Activated CD8-positive, alpha-beta memory T cell treated with anti-CD3 and anti-CD28 coated beads for 4 hours (primary cell): ENCODE measurements around the gene COX7A2L.
"Not testable (repeated sequence)": the region's sequence is repeated elsewhere in the genome, so short reads cannot be mapped to it uniquely, and the experiment has no call there.

Experiments used
- DNase-seq, 2 donors: peaks; one replicate each; pipeline ENCODE4 v3.0.0-alpha.2; 2020; ENCODE audit warnings: low read depth in 2 of 2

Gene COX7A2L

DNA sequence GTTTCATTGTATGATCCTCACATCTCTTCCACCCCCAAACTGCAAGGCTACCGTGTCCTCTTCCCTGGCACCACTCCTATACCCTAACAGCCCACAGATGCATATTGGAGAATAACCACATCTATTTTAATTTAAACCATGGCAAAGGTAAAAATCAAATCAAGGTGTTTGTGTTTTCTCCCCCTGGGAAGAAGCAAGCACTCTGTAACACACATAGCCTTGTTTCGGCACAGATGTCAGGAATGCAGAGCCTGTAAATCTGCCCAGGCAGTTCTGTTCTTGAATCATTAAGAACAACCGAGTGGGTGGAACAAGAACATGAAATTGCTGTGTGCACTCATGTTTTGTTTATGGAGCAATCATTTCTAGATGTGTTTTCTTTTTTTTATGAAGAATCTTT, 6.8 kb upstream of the COX7A2L start:
- no peak for DNase-seq

DNA sequence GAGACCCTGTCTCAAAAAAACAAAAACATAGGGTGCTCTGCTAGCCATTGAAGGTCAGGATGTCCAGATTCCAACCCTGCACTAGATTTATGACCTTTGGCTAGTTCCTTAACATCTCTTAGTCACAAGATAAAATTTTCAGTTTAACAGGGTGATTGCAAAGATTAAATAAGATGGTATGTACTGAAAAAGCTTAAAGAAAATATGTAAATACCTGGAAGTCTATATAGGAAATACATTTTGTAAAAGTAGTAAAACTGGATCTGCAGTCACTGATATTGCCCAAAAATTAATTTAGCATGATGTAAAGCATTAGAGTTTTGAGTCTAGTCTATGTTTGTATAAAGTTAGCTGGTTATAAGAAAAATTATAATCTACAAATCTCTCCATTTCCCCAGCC, 5.4 kb upstream of the COX7A2L start:
- DNase-seq, result no peak

DNA sequence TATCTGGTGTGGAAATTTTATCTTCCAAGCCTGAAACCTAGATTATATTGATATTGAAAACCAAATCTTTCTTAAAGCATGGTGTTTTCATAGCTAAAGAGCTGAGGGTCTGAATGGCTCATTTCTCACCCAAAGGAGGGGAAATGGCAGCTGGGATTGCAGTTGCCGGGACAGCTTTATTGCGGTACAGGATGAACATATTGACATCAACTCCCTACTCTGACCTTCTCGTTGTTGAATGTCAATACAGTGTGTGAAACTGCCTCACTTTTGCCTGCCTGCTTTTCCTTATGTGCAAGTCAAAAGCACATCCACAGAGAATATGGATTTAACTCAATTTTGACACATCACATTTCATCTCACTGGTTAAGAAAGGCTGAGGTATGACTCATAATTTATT, 3.6 kb upstream of the COX7A2L start:
- DNase-seq, result no peak

DNA sequence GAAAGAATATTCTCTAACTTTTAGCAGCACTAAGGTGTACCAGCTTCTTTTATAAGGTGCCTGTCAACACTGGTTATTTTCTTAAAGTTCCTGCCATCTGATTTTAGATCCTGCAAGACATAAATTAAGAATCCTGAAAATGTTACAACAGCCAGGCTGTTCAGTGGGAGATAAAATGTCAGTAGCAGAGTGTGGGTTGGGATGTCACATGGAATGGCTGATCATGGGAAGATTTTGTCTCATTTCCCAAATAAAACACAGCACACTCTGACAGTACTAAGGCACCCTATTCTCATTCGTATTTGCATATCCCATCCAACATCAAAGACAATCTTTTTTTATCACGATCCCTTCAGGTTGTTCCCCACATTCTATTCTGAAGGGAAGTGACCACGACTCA, 2.4 kb upstream of the COX7A2L start:
- no peak for DNase-seq

DNA sequence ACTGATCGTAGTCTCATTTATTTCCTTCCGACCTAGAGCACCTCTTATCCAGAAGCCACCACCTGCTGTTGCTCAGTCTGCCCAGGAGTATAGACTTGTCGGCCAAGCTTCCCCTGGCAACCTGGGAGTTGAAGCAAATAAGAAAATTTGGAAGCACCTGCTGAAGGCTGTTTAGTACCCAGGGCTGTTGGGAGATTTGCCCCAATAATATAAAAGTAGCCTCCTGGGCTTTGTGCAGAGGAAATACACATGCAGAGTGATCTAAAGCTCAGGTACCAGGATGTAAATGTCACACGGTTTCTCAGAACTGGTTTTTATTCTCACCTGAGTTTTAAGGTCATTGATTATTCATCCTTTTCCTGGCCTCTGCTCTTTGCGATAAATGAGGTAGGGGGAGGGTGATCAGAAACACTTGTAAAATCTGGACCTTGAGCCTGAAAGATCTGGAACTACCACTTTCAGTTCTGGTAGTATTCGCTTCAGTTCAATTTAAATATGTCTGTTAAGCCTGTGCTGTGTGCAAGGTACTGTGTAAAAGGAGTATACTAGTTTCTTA, 789 bp upstream of the COX7A2L start:
- no peak for DNase-seq

DNA sequence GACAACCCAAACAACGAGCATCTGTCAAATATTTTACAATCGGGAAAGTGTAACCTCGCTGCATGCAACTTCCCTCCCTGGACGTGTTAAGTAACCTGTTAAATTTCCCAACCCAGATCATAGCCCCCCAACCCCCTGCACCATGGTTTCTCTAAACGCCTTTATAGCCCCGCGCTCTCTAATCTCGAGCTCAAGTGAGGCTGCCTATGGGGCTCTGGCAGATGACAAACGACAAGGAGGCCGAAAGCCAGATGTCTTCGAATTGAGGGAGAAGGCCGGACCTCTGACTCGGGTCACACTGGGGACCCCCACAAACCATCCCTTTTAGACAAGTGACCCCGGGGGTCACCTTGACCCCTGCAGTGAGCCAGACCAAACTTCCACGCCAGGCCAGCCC, 526 bp downstream of the COX7A2L start:
- no peak for DNase-seq

DNA sequence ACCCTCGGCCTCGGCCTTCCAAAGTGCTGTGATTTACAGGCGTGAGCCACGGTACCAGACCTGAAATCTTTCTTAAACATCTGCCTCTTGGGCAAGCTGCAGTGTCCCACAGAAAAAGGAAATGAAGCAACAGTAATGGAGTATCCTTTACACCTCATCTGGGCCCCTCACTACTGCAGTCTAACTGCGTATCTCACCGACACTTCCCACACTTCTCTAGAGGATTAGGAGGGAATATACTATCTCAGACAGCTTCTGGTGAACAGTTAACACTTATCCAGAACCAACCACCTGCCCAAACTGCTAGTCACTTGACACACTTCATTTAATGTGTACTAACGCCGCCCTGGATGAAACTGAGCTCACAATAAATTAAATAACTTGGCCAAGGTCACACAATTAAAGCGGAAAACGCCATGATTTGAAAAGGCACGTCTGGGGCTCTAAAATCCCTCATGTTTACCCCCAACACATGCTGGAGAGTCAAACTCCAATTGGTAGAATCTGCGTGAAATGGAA, 993 bp downstream of the COX7A2L start:
- DNase-seq, result no peak

DNA sequence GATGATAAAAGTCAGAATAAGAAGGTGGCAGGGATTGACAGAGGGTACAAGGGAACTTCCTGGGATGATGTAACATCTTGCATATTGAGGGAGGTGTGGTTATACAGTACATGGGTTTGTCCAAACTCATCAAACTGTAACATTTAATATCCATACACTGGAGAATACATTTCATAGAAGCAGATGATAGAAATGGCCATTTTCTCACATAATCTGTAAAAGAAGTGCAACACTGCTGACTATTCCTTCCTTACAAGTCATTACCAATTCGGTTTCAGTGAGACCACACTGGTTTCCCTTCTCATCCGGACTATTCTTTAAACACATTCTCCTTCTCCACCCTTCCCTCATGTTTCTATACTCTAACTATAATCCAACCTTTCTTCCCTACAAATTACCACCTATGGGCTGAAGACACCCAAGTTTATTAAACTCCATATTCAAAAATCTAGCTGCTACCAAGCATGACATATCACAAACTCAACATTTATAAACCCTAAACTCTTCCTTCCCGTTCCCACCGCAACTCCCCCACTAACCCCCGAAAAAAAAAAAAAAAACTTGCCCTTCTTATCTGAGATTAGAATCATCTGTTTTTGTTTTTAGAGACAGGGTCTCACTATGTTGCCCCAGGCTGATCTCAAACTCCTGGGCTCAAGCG, 1.6 kb downstream of the COX7A2L start:
- no peak for DNase-seq

DNA sequence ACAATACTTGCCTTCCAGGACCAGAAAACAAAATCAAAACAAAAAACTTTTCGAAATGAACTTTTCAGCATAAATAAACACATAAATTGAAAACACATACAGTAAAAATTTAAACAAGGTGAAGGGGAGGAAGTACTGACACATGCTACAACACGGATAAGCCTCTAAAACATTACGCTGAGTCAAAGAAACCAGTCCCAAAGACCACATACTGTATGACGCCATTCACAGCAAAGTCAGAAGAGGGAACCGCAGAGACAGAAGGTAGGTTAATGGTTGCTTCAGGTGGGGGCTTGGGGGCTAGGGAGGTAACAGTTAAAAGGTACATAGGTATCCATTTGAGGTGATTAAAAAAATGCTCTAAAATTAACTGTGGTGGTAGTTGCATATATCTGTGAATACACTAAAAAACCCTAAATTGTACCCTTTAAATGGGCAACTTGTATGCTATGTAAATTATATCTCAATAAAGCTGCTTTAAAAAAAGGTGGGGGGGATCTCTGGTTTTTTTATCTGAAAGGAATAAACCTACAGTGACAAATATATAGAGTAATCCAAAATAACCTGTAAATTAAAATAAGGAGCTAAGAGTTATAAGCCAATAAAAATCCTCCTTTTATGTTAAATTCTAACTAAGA, 7.1 kb downstream of the COX7A2L start:
- DNase-seq, result no peak

DNA sequence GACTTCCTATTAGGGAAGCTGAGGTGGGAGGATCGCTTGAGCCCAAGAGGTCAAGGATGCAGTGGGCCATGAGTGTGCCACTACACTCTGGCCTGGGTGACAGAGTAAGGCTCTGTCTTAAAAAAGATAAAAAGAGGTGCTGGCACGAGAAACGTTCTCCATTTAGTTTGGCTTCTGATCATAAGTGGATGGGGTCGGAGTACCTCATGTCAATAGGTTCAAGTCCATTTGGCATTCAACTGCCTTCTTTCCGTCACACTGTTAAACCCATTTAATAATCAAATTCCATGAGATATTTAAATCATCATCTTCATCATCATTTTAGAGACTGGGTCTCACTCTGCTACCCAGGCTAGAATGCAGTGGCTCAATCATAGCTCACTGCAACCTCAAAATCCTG, 9.2 kb downstream of the COX7A2L start:
- no peak for DNase-seq

DNA sequence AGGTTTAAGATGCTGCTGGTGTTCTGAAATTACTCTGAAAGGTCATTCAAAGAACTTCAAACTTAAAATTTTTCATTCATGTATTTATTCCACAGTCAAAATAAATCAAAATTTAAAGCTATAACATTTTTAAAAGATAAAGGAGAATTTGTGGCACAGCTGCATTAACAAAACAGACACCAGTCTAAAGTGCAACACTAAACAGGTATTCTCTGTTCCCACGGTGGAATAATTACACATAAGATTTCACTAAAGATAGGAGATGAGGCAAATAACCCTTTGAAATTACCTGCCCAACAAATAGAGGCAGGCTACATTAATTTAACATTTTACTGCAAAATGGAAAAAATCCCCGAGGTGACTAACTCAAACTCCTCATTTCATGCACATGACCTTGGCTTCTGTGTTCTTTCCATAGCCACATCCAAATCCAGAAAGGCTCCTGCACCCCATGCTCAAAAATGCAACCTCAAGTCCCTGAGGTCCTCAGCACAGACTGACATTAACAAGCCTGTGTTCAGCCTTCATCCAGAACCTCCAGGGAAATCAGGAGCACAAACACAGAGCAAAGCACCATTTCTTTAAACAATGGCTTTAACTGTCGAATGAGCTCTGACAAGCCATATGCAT, 10.5 kb downstream of the COX7A2L start:
- no peak for DNase-seq

DNA sequence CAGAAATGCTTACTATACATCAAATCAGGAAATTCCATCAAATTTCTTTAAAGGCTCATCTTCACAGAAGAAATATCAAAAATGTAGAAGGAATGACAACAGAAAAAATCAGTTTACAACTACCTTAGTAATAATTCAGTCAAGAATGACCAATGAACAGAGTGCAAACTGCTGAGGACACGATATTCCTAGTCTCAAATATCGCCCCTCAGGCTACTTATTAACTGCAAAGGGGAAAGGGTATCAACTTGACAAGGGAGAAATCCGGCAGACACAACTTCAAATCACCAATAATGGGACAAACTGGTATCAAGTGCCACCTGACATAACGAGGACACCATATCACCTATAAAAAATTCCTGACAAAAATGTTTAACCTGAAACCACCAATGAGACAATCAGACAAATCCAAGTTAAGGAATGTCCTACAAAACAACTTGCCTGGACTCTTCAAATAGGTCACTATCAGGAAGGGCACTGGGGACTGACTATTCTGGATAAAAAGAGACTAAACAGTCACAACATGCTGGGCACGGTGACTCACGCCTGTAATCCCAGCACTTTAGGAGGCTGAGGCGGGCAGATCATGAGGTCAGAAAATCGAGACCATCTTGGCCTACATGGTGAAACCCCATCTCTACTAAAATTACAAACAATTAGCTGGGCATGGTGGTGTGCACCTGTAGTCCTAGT, 12.8 kb downstream of the COX7A2L start:
- no peak for DNase-seq

DNA sequence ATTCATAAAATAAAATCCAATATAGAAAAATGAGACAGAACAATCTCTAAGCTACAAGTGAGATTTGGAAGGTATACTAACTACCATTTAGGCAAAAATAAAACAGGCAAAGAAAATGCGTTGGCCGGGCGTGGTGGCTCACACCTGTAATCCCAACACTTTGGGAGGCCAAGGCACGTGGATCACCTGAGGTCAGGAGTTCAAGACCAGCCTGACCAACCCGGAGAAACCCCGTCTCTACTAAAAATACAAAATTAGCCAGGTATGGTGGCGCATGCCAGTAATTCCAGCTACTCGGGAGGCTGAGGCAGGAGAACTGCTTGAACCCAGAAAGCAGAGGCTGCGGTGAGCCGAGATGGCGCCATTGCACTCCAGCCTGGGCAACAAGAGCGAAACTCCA, 13.5 kb downstream of the COX7A2L start:
- not testable (repeated sequence) for DNase-seq

DNA sequence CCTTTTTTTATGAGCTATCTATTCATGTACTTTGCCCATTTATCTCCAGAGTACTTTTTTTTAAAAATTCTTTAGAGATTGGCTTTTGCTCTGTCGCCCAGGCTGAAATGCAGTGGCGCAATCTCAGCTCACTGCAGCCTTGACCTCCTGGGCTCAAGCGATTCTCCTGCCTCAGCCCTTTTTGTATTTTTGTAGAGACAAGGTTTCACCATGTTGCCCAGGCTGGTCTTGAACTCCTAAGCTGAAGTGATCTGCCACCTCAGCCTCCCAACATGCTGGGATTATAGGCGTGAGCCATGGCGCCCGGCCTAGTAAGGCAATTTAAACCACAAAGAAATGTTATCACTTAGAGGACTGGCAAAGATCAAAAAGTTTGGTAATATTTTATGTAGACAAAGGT, 14.2 kb downstream of the COX7A2L start:
- DNase-seq, result not testable (repeated sequence)

DNA sequence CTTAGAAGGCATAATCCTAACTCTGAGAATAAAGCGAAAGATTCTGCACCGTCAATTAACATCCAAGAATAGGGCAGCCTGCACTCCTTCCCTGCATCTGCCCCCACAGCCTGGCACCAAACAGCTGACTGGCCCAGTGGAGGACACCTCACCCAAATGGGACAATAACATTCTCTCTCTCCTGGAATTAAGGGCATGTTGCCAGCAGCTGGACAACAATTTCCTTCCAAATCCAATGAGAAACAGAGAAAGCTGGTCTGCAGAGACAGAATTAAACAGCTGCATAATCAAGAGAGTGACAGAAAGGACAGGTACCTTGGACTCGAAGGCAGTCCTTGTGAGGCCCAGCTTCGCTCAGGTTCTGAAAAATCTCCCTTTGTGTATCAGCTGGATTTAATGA, 15.0 kb downstream of the COX7A2L start:
- DNase-seq, result no peak

DNA sequence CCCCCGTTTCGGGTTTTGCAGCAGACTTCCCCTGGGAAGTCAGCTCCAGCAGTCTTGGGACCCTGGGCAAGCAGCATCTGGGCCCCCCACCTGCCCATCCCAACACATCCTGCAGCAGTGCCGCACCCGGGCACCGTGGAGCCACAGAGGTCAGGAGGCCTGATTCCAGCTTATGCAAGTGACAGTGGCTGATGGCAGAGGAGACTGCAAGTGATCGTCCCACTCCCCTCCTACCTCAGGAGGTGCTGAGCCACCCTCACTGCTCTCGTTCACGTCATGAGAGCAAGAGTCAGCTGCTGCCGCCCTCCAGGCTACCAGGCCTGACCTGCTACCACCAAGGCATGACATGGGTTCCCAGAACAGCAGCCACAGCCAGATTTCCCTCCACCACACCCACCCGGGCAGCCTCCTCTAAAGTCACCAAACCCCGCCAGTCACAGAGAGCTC, 18.2 kb downstream of the COX7A2L start:
- DNase-seq, result no peak

DNA sequence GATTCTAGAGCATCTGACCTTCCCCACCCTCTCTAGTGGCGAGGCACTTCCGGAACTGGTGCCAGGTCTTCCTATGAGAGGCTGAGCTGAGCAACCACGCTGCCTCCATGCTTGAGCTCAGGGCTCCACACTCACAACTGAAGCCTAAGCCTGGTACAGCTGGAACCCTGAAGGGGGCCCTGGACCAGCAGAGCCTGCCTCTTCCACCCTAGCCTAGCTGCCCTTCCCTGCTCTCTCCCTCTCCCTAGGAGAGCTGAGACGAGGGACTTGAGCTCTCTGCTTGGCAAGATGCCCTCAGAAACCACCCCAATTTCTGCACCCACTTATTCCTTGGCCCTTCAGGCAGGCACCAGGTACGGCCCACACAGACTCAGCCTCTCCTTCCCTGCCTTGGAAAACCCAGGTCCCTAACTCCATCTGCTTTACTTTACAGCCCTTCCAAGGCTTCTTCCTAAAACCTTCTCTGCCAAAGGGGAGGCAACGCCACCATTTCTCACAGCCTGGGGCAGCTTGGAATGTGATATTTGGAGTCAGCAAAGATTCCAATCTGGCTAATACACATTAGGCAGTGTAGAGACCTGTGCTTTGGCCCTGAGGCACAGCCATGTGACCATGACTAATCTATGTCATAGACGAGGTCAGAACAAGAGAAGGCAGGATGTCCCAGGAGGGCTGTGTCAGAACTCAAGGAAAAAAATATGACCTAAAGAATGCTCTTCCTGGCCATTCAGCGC, 18.8 kb downstream of the COX7A2L start:
- DNase-seq, result no peak

DNA sequence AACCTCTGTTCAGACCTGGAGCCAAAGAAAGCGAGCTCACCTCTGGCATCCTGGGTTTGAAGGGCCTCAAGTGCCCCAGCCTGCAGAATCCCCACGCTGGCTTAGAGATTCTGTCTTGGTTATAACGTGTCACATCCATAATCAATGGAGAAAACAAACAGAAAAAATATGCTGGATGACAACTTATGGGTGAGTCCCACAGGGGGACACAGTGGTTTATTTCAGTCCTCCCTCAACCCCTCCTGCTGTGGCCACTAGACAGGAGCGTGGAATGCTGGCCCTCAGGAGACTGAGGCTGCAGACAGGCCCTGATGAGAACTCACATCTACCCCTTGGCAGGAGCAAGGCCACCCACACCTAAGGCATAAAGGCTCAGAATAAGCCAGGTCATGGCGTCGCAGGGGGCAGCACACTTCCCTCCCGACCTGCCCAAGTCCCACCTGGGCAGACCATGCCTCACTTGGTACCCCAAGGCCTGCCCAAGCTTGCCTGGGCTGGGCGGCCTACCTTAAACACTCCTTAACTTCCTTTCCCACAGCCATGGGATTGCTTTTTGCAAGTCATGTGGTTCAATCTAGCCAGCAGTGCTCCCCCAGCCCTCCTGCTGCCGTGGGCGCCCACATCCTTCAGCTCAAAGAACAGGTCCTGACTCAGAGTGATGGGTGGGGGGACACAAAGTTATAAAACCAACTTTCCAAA, 19.9 kb downstream of the COX7A2L start:
- DNase-seq, result no peak

DNA sequence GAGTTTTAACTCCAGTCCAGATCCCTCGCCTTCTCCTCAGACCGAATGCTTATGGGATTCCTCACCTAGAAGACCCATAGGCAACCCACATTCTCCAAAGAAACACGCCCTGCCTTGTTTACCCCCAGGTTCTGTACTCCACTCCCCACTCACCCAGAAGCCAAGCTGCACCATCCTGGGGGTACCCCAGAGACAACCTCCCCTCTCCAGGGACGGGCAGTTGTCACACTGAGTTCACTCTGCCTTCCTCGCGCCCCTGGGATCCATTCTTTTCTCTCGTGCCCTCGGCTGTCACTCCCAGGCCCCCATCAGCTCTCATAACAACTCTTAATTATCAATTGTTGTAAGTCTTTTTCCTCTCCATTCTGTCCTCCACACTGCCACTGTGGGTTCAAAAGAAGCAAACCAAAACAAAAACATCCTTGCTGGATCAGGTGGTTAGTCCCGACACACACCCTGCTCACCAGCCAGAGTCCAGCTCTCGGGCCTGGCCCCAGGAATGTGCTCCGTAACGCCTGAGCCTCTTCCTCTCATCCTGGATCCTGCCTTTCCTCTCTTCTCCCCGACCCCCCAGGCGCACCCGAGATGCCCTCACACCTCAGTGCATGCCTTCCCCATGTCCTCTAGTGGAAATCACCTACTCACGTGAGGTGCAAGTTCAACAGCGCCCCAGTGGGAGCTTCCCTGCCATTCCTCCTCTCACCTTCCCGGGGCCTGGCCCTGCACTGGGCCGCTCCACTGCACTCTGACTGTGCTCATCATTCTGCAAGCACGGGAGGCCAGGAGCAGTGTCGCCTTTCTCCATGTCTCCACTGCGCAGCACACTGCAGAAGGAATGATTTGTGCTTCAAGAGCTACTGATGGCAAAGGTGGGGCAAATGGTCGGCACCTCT, 20.7 kb downstream of the COX7A2L start:
- no peak for DNase-seq
